Keratinocyte (primary cell): ENCODE measurements around the gene RDH16. TPM values are rescaled to one million over a fixed set of nuclear protein-coding genes. Genes with fewer than 3 reads are reported as not detected.
A peak's percentile ranks its signal among the peaks of the same experiment; 100 is the strongest.

Source experiments
- DNase-seq: peaks from one replicate; pipeline ENCODE4 v3.0.0-alpha.2; 2011; ENCODE audit warnings: low read depth, missing footprints, low spot score
- FAIRE-seq: peaks from 2 replicates; lab custom pipeline; 2011; peaks lifted over from hg19 to GRCh38; lab: Jason Lieb, UNC
- H2AFZ ChIP-seq: 2 replicates; pipeline ENCODE4 v1.6.0; 2012; ENCODE audit warnings: low read length, control low read depth, inconsistent platforms; ENCODE audit not compliant: control insufficient read depth
- H3K27ac ChIP-seq: 2 replicates; pipeline ENCODE4 v1.5.1; 2011; ENCODE audit warnings: low read length; ENCODE audit not compliant: control insufficient read depth, insufficient read depth
- H3K27me3 ChIP-seq: 3 replicates; pipeline ENCODE4 v1.6.0; 2011; ENCODE audit warnings: low read length; ENCODE audit not compliant: control insufficient read depth, insufficient read depth; ENCODE audit errors: extremely low read depth
- H3K36me3 ChIP-seq, 2 experiments: 2 replicates in 1 of 2; 3 replicates in 1 of 2; pipeline ENCODE4 v1.5.1; 2011; ENCODE audit warnings: low read length in 2 of 2, mild to moderate bottlenecking in 1 of 2; ENCODE audit not compliant: control insufficient read depth in 2 of 2, insufficient read depth in 2 of 2; ENCODE audit errors: extremely low read depth in 1 of 2
- H3K4me1 ChIP-seq: 3 replicates; pipeline ENCODE4 v1.5.1; 2011; ENCODE audit warnings: low read length; ENCODE audit not compliant: control insufficient read depth, insufficient read depth; ENCODE audit errors: extremely low read depth
- H3K4me2 ChIP-seq: 3 replicates; pipeline ENCODE4 v1.6.0; 2011; ENCODE audit warnings: low read depth, low read length; ENCODE audit not compliant: control insufficient read depth, insufficient read depth; ENCODE audit errors: extremely low read depth
- H3K4me3 ChIP-seq, 3 experiments: fragments of 200-600 bp in 1 of 3; sonication (generic) in 1 of 3; 2 replicates in 2 of 3; 3 replicates in 1 of 3; pipeline ENCODE4 v1.5.1; 2011 to 2016; ENCODE audit warnings: low read length in 3 of 3, mild to moderate bottlenecking in 3 of 3, control low read depth in 2 of 3, inconsistent platforms in 1 of 3, low read depth in 1 of 3, mixed read lengths in 1 of 3, mixed run types in 1 of 3, moderate library complexity in 1 of 3; ENCODE audit not compliant: control insufficient read depth in 2 of 3, insufficient read depth in 2 of 3; ENCODE audit errors: extremely low read depth in 1 of 3
- H3K79me2 ChIP-seq: 2 replicates; pipeline ENCODE4 v1.6.0; 2012; ENCODE audit warnings: low read length; ENCODE audit not compliant: control insufficient read depth, insufficient read depth
- H3K9ac ChIP-seq: 3 replicates; pipeline ENCODE4 v1.6.0; 2011; ENCODE audit warnings: low read length; ENCODE audit not compliant: control insufficient read depth, insufficient read depth; ENCODE audit errors: extremely low read depth
- H3K9me1 ChIP-seq: 3 replicates; pipeline ENCODE4 v1.6.0; 2011; ENCODE audit warnings: low read length; ENCODE audit not compliant: control insufficient read depth, insufficient read depth; ENCODE audit errors: extremely low read depth
- H3K9me3 ChIP-seq: 2 replicates; pipeline ENCODE4 v1.5.1; 2012; ENCODE audit warnings: low read depth, low read length; ENCODE audit not compliant: control insufficient read depth
- H4K20me1 ChIP-seq: 3 replicates; pipeline ENCODE4 v1.6.0; 2011; ENCODE audit warnings: low read length; ENCODE audit not compliant: control insufficient read depth, insufficient read depth; ENCODE audit errors: extremely low read depth
- CTCF ChIP-seq, 3 experiments: IDR thresholded peaks in 1 of 3; conservative IDR thresholded peaks in 1 of 3; optimal IDR thresholded peaks in 1 of 3; 2 replicates in 2 of 3; 3 replicates in 1 of 3; pipeline versions ENCODE3 to v1.5.1; 2011; ENCODE audit warnings: low read length in 3 of 3, mild to moderate bottlenecking in 3 of 3, moderate library complexity in 2 of 3, control low read depth in 1 of 3, inconsistent platforms in 1 of 3; ENCODE audit not compliant: insufficient read depth in 2 of 3; ENCODE audit errors: extremely low read depth in 1 of 3
- EZH2 ChIP-seq: IDR thresholded peaks from one replicate; pipeline ENCODE4 v1.6.1; 2012; ENCODE audit warnings: inconsistent platforms, mild to moderate bottlenecking, low read length, moderate library complexity
- dilution Hi-C: fragments of 300-500 bp; cut with MboI; formaldehyde crosslinking; loops from one replicate; pipeline ENCODE4 v1.7.0; 2020; ENCODE audit warnings: low sequenced_read_pairs; ENCODE audit not compliant: extremely low pct_ligation_motif_present
- polyA plus RNA-seq, 5 experiments: library from polyadenylated mRNA; depleted of rRNA in 3 of 5; stranded (reverse) in 3 of 5; stranded (forward) in 1 of 5; unstranded in 1 of 5; fragments of >200 nt; gene quantifications; 1 replicate in 1 of 5; 2 replicates in 3 of 5; 3 replicates in 1 of 5; pipeline versions ENCODE4 v1.2.1 to v1.2.3, GENCODE V29; 2011 to 2012; ENCODE audit warnings: missing spikeins in 2 of 5, low read depth in 1 of 5, low replicate concordance in 1 of 5

Gene RDH16
- polyA plus RNA-seq, 1 donor (not counting 4 experiments of a cell fraction or from before 2014, with no cell fraction given): 0.21 TPM

- no peak for FAIRE-seq
Measured at GRCh38 chr12:56993346-56993745, 35.9 kb upstream of the RDH16 start.

DNA sequence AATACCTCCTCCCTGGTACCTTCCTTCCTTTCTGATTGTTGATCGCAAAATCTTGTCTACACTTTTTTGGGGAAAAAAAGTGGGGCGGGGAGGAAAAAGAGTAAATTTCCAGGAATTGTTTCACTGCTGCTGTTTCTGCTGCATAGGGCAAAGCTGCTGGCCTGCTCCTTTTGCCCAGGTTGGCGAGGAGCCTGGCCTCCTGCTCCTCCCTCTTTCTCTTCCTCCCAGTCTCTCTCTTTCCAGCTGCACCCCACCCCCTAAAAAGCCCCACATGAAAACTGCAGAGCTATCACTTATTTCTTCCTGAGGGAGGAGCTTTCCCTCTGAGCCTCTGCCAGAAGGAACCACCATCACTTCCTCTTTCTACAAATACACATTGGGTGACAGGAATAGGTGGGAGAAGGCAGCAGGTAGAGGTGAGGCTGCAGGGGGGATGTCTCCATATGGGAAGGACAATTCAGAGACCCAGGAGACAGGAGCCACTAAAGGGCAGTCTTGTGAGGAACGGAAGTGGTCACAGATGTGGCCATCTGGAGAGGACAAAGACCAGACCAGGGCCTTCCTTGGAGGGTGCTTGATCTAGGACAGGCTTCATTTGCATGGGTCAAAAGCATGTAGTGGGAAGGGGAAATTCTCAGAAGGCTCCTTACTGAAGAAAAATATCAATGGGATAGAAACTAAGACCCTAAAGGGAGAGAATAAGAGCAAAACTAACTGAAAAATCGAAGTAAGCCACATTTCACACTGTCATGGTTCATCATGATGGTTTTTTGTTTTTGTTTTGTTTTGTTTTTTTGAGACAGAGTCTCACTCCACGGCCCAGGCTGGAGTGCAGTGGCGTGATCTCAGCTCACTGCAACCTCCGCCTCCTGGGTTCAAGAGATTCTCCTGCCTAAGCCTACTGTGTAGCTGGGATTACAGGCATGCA lies 34.2 kb upstream of the RDH16 start:
- FAIRE-seq (no peak), DNase-seq (no peak)
- H3K9ac ChIP-seq: no peak overlapping the region
- H3K36me3 ChIP-seq: peaks cover 0 to 1% of the 10 kb centered on the region in 2 experiments
- H3K4me2 ChIP-seq: no peak overlapping the region
- H2AFZ ChIP-seq: peak overlapping the region; percentile 38
- H3K4me3 ChIP-seq: no peak overlapping the region
- peaks cover 3% of the 10 kb centered on the region for H3K9me1 ChIP-seq
- H3K27ac ChIP-seq: no peak overlapping the region
- H4K20me1 ChIP-seq: no peaks in the 10 kb centered on the region
- dilution Hi-C loops: no loop called here
- H3K27me3 ChIP-seq: no peaks in the 10 kb centered on the region
- TF ChIP-seq CTCF (optimal IDR thresholded peaks at IDR 0.05 in 1 of 3, IDR thresholded peaks at IDR 0.05 in 1 of 3, conservative IDR thresholded peaks at IDR 0.05 in 1 of 3; ENCODE audit: extremely low read depth in 1 of 3, insufficient read depth in 2 of 3, low read length in 3 of 3) (no peak), EZH2 (no peak)
- no peaks in the 10 kb centered on the region for H3K79me2 ChIP-seq
- H3K9me3 ChIP-seq: no peaks in the 10 kb centered on the region
- H3K4me1 ChIP-seq: peaks cover 14% of the 10 kb centered on the region

More at GRCh38 chr12:56993346-56993745, 35.9 kb upstream of the RDH16 start:
- H3K4me1 ChIP-seq: peaks cover 6% of the 10 kb centered on the region
- no peak overlapping the region for H3K4me3 ChIP-seq
- H3K4me2 ChIP-seq: no peak overlapping the region
- no peak overlapping the region for H3K9ac ChIP-seq
- H3K27ac ChIP-seq: no peak overlapping the region
- dilution Hi-C loops: no loop called here
- H3K9me1 ChIP-seq: peaks cover 3% of the 10 kb centered on the region
- DNase-seq: no peak
- no peaks in the 10 kb centered on the region for H3K27me3 ChIP-seq
- no peak overlapping the region for H2AFZ ChIP-seq
- no peaks in the 10 kb centered on the region for H4K20me1 ChIP-seq
- H3K79me2 ChIP-seq: no peaks in the 10 kb centered on the region
- TF ChIP-seq EZH2: no peak
- TF ChIP-seq CTCF (optimal IDR thresholded peaks at IDR 0.05 in 1 of 3, IDR thresholded peaks at IDR 0.05 in 1 of 3, conservative IDR thresholded peaks at IDR 0.05 in 1 of 3; ENCODE audit: extremely low read depth in 1 of 3, insufficient read depth in 2 of 3, low read length in 3 of 3): no peak
- no peaks in the 10 kb centered on the region for H3K9me3 ChIP-seq
- peaks cover 0 to 1% of the 10 kb centered on the region in 2 experiments for H3K36me3 ChIP-seq
